CD4-positive, alpha-beta T cell treated with Interleukin-1 beta for 1 hour (primary cell): ENCODE results near the gene GFI1B.

Source experiments
- DNase-seq, 2 donors: peaks; one replicate each; pipeline ENCODE4 v3.0.0-alpha.2; 2020 to 2022

GFI1B gene

DNA sequence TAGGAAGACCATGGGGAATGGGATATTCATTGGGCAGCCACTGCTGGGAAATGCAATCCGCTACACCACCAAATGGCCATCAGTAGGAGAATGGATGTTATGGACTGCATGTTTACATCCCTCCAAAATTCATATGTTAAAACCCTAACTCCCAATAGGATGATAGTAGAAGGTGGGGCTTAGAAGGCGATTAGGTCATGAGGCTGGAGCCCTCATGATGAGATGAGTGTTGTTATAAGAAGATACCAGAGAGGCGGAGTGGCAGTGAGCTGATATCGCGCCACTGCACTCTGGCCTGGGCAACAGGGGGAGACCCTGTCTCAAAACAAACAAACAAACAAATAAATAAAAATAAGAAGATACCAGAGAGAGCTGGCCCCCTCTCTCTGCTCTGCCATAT, 36.2 kb downstream of the GFI1B start:
- no peak for DNase-seq

DNA sequence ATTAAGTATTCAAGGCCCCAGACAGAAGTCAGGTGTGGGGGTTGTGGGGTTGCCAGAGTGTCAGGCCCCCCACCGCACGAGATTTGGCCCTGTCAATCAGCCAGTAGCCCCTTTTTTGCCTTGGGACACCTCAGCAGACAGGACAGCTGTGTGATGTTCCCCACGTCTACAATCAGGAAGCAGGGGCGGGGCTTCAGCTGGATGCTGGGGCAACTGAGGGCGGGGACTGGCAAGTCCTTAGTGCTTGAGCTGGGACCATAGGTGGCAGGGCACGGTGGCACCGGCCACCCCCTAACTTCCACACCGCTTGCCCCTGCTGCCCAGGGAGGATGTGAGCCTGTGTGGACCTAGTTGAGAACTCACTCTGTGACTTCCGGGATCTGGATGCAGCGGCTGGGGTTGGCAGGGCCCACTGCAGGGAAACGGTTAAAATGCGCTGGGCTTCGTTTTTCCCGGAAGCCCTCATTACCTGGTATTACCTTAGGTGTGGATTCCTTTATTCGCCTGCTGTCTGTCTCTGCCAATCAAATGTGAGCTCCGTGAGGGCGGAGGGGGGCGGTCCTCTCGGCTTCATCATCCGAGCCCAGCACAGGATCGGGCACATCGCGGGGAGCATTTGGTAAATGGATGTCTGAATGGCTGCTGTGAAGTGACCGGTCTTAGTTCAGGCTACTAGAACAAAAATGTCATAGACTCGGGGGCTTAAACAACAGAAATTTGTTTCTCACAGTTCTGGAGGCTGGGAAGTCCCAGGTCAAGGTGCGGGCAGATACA, 44.8 kb downstream of the GFI1B start:
- peak; percentile 11 to 33 for DNase-seq

DNA sequence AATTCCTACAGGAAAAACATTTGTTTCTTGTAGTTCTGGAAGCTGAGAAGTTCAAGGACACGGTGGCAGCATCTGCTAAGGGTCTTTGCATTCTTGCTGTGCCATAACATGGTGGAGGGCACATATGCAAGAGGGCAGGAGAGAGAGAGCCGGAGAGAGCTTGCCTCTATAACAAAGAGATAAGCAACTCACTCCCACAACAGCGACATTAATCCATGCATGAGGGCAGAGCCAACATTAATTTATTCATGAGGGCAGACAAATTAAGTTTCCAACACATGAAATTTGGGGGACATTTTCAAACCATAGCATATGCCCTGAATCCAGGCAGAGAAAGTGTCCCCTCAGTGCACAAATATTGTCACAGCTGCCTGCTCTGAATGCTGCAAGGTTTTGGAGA, 47.9 kb downstream of the GFI1B start:
- no peak for DNase-seq

DNA sequence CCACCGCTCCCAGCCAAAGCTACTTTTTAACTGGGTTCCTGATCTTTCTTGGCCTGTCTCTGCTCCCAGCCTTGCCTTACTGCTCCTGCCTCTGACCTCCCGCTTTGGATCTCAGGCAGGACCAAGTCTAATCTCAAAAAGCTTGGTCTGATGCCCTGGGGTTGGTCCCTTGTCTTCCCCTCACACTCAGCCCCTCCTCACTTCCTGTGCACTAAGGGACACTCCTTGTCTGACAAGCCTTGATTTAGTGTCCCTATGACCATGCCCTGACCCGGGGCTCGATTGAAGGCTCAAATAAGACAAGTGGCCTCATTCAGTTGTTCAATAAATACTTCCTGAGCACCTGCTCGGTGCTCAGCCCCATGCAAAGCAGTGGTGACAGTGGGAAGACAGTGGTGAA, 48.6 kb downstream of the GFI1B start:
- no peak for DNase-seq

DNA sequence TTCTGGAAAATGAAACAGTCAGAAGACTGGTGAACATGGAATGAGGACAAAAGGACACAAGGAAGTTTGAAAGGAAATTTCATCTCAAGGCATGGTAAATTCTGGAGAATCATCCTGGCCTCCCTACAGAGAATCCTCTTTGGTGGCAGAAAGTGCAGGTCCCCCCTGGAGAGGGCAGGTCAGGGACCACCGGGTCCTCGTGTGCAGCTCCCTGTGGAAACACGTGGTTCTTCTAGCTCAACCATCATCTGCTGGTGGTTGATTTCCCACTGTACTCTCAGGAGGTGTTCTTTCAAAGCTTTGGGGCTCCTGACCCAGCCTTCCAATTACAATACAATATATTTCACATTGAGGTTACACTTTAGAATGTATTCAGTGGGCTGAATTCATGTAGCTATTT, 49.7 kb downstream of the GFI1B start:
- DNase-seq, result no peak

DNA sequence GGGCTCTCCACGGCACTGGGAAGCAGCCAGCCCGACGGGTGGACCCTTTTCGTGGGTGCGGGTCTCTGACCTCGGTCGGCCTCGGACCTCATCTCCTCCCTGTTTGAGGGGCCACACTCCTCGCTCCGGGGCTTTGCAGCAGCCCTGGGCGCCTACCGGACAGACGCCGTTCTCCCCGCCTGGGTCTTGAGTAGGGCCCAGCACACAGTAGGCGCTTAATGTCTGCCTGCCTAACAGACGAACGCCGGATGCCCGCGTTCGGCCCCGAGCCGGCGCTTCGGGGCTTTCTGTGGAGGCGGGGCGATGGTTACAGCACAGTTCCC, 51.5 kb downstream of the GFI1B start:
- DNase-seq, result no peak

DNA sequence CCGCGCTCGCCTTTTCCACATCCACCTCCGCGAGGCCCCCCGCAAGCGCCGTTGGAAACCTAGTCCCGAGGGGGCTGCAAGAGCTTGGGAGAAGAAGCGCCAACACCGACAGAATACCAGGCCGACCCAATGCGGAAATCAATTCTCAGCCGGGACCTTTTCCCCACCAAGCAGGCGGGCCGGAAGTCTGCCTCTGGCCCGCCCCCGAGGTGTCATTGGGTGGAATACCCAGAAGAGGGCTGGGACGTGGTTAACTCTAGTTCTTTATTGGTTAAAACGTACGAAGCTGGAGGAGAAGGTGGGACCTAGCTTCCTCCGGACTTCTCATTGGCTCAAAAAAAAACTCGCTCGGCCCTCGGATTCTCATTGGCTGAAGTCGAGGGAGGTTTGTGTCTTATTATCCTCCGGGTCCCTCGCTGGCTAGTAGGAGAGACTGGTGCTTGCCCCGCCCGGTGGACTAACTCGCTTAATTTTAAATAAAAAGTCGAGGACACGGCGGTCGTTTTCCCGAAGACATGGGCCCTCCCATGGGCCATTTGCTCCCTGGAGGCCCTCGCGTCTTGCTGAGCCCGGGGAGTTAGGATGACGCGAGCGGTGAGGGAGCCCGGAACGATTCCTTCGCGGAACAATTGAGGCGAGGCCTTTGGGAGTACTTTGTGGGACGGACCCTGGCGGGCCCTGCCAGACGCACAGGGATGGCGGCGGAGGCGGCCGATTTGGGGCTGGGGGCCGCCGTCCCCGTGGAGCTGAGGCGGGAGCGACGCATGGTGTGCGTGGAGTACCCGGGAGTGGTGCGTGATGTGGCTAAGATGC, 52.0 kb downstream of the GFI1B start, which contains the start of gene GTF3C5:
TSS of gene GTF3C5 (plus strand) at position 681 of the 813 bp plus-strand sequence. CDS start at position 696, 15 bp downstream.
- peak; percentile 95 to 96 for DNase-seq

DNA sequence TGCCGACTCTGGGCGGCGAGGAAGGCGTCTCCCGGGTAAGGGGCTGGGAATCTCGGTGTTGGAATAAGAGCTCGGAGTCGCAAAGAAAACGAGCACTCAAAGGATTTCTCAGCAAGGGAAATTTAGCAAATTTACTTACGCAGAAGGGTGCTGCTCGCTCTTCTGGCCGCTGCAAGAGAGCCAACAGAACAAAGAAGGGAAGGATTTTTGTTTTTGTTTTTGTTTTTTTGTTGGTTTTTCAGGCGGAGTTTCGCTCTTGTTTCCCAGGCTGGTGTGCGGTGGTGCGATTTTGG, 52.6 kb downstream of the GFI1B start:
- no peak for DNase-seq

DNA sequence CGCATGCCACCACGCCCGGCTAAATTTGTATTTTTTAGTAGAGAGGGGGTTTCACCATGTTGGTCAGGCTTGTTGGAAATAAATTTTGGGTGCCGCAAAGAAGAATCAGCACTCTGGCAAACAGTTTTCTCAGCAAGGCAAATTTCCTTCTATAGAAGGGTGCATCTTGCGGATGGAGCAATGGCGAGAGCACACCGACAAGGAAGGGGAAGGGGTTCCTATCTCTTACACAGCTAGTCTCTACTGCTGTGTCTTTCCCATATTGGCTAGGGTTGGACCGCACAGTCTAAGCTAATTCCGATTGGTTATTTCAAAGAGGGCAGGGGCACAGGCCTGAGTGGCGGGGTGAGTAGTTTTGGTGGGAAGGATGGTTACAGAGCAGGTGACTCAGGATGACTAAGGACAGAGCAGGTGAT, 53.0 kb downstream of the GFI1B start:
- DNase-seq, result no peak

DNA sequence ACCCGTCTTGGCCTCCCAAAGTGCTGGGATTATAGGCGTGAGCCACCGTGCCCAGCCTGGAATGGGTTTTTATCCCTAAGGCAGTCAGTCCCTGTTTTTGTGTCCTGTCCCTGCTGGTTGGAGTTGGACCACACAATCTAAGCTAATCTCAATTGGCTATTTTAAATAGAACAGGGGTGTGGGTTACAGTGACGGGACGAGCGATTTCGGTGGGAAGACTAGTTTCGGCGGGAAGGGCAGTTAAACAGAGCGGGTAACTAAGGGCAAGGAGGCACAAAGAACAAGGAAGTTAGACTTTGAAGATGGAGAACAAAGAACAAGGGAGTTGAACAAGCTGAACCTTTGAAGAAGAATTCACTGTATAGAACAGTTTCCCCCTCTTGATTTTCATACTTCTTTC, 53.7 kb downstream of the GFI1B start:
- no peak for DNase-seq

DNA sequence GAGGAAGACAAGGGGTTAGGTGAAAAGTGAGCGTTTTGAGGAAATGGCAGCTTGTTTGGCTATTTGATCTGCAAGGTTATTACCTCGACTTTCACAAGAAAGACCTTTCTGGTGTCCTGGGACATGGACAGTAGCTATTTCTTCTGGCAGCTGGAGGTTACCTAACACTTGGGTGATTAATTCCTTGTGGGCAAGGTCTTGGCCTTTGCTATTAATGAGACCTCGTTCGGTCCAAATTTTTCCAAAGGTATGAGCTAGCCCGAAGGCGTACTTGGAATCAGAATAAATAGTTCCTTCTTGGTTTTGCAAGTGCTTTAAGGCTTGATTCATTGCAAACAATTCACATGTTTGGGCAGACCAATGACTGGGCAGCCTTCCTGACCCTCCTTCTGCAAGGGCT, 57.2 kb downstream of the GFI1B start:
- DNase-seq, result no peak

DNA sequence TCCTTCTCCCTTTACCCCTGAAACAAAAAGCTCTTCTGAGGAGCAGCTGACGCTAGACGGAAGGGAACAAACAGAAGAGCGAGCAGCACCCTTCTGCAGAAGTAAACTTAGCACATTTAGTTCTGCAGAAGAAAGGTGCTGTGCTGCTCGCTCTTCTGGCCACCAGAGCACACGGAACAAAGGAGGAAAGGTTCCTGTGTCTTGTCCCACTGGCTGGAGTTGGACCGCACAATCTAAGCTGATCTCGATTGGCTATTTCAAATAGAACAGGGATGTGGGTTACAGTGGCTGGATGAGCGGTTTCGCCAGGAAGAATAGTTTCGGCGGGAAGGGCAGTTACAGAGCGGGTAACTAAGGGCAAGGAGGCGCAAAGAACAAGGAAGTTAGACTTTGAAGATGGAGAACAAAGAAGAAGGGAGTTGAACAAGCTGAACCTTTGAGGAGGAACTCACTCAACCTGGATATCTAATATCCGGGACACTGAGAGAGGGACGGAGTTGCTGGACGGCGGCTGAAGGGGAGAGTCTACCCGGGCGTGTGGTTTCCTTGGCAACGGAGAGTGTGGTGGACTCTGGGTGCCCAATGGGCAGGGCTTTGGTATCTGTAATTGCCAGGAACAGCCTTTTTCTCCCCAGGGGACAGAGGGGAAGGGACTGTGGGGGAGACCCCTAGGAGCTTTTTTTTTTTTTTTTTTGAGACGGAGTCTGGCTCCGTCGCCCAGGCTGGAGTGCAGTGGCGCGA, 59.5 kb downstream of the GFI1B start:
- no peak for DNase-seq

DNA sequence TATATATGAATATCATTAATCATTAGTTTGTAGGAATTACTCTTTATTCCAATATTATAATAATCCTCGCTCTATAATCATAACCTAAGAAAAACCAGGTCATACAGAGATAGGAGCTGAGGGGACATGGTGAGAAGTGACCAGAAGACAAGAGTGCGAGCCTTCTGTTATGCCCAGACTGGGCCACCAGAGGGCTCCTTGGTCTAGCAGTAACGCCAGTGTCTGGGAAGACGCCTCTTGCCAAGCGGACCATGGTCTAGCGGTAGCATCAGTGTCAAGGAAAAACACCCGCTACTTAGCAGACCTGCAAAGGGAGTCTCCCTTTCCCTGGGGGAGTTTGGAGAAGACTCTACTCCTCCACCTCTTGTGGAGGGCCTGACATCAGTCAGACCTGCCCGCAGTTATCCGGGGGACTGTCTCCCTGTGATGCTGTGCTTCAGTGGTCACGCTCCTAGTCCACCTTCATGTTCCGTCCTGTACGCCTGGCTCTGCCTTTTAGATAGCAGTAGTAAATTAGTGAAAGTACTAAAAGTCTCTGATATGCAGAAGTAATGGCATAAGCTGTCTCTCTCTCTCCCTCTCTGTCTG, 62.5 kb downstream of the GFI1B start:
- DNase-seq, result peak; percentile 31 to 41
